Activated CD4-positive, alpha-beta T cell treated with anti-CD3 and anti-CD28 coated beads, Interleukin-2, Interleukin-4, amounts not matched to agents 100 ng/mL and 50 ng/mL, durations not matched to agents 16 hours and 8 hours (primary cell): ENCODE measurements around the gene SCD.
A peak's percentile ranks its signal among the peaks of the same experiment; 100 is the strongest.

Experiments
- DNase-seq: peaks from one replicate; pipeline ENCODE4 v3.0.0-alpha.2; 2020; ENCODE audit warnings: low spot score

Gene SCD

DNA sequence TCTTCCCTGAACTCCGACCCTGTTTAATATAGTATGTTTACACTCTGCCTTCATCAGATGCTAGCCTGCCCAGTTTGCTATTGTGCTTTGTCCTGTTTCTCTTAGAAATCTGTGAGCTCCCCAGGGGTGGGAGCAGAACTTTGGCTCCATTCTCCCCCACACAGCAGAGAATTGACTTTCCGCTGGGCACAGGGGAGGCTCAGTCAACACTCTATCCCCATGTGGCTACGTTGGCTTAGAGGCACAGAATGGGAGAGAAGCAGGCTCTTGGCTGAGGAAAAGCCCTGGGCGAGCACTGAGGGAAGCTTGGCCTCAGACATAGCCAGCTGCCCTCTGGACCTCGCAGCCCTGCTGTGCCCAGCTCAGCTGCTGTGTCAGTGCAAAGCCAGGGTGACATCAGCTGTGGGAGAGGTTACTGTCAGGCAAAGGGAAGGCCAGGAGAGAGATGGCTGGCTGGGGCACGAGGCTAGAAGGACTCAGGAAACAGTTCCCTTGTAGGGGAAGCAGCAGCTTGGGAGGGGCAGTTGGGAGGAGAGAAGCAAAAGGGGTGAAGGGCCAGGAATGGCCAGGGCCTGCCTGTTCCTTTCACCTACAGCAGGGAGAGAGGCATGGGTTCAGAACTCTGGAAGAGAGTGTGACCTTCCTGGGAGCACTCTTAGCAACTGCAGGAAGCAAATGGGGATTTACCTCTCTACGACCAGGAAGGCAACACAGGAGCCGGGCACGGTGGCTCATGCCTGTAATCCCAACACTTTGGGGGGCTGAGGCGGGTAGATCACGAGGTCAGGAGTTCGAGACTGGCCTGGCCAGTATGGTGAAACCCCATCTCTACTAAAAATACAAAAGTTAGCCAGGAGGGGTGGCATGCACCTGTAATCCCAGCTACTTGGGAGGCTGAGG, 5.8 kb upstream of the SCD start:
- no peak for DNase-seq

DNA sequence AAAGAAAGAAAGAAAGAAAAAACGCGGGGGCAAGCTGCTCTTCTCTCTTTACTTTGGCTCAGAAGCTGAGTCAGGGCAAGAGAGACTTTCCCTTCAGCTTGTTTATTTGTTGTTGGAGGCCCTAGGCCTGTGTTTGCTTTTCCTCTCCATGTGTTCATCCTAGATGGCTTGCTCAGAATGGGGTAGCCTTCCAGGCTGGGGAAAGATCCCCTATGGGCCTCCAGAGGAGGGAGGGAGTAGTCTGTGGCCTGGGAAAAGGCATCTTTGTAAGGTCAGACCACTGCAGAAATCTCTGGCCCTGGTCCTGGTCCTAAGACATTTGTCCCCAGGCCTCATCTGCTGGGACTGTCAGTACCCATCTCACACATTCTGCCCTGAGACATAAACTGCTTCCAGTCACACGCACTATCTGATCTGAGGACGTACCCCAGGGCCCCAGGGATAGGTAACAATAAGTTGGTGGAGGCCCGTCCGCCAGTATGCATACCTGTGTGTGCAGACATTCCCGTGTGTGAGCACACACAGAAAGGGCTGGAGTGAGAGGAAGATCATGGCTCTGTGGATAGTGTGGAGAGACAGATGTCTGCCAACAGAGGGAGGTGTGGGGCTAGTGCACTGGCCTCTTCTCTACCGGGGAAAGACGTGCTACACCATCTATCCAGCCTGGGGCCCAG, 4.9 kb upstream of the SCD start:
- DNase-seq = peak; percentile 42

DNA sequence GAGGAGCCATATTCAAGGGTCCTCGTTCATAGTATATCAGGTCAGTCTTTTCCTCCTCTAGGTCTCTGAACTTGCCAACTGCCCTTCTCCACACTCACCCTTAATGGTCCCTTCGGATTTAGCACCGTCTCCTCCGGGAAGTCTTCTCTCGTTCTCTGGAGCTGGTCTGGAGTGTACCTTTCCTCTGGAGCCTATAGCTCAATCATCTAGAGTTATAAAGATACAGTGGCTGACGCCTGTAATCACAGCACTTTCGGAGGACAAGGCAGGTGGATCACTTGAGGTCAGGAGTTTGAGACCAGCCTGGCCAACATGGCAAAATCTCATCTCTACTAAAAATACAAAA, 4.4 kb upstream of the SCD start:
- DNase-seq = no peak

DNA sequence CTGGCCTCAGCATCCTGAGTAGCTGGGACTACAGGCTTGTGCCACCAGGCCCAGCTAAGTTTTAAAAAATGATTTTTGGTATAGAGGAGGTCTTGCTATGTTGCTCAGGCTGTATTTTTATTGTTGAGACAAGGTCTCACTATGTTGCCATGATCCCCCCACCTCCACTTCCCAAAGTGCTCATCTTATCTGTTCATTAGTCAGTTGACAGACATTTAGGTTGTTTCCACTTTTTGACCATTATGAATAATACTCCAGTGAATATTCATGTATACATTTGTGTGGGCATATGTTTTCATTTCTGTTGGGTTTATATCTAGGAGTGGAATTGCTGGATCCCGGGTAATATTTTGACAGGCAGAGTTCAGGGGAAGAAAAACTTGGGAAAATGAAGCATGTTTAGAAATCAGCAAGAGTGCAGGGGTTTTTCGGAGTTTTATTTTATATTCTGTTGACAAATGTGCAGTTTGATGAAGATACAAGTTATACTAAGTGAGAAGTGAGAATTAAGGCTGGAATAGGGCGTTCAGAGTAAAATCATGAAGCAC, 2.7 kb upstream of the SCD start:
- no peak for DNase-seq

DNA sequence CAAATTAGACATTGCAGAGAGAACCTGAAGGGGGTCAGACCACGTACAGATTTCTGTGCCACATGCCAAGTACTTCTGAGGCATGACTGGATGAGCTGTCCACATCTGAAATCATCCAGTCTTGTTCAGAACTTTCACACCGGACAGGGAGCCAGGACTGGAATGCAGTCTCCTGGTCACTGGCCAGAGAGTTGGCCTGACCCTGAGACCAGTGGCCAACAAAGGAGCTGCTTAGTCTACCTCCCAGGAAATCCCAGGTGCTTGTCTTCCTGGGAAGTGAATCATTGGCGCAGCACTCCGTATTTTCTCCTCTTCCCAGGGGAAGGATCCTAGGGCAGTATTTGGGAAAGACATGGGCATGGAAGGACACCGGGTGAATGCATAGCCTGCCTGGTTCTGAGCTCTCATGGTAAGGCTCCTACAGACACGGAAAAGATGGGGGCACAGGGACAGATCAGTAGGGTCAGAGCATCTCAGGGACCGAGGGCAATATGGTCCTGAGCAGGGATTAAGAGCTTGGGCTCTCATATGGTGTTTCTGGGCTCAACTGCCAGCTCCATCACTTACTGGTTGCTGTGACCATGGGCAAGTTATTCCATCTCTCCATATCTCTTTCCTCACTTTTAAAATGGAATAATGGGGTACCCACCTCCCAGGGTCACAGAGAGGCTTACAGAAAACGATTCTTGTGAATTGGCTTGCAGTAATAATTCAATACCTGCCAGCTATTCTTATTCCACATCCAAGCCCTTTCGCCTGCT, 1.3 kb upstream of the SCD start:
- no peak for DNase-seq

DNA sequence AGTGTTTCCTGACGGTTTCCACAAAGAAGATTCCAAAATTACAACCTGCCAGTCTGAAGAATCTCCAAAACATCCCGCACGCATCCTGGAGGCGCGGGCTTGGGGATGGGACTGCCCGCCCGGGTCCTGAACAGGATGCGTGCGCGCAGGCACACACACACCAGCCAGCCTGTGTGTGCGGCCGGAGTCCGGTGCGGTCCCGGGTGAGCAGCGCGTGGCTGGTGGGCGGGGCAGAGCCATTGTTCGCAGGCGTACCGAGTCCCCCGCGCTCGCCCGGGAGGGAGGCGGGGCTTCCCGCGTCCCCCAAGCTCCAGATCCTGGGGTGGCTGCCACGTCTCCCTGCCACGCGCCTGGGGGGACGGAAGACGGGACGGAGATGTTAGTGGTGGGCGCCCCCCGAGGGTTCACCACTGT, 675 bp upstream of the SCD start:
- peak; percentile 84 for DNase-seq

DNA sequence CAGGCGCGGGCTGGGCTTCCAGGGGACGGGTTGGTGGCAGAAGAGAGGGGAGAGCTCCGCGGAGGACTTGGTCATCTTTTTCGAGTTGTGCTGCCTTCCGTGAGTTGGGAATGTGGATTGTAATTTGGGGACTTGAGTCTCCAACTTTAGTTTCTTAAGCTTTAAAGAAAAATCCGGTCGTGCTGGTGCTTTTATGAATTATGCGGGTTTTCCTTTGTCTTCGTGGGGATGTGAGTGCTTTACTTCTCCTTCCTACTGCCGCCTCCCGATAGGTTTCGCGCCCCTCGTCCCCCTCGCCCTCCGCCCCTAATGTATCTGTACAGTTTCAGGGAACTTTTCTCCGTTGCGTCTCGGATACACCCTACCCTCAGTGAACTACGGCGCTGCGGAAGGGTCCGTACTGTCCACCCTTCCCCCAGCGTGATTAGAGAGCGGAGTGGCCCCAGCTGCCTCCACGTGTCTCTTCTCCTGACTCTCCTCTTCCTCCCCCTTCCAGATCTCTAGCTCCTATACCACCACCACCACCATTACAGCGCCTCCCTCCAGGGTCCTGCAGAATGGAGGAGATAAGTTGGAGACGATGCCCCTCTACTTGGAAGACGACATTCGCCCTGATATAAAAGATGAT, 649 bp downstream of the SCD start:
- no peak for DNase-seq

DNA sequence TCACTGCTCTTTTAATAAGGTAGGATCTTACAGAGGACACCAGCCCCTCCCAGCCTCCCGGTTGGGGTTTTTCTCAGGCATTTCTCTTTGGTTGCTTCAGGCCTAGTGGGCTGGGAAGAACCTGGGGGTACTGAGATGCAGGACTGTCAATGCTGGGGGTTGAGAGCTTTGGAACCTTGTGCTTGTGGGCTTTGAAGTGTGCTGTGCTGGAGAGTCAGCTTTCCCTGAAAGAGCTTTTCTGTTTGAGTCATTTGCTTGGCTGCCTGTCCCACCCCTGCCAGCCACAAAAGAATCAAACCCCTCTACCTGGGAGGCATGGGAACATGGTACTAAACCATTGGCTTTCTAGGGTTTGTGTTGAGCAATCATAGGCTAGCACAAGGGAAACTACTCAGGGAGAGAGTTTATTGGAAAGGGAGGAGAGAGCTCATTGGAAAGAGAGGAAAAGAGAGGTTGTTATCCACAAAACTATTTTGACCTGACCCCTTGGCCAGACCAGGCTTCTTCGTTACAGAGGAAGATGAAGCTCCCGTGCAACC, 1.4 kb downstream of the SCD start:
- DNase-seq = no peak

DNA sequence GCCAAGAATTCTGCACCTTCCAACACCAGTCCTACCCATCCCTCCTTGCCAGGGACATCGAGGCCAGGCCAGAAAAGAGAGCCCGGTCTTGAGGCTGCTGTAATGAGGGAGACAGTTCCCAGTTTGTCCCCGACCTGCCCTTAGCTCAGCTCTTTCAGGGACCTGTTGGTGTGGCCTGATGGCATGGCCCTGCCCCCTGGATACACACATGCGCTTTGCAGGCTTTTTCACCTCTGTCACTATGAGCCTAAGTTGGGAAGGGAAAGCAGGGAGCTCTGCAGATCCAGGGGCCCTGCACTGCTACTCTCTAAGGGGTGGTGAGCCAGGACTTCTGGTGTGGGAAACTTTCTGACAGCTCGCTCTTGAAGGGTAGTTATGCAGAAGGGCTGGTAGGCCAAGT, 2.1 kb downstream of the SCD start:
- DNase-seq = no peak

DNA sequence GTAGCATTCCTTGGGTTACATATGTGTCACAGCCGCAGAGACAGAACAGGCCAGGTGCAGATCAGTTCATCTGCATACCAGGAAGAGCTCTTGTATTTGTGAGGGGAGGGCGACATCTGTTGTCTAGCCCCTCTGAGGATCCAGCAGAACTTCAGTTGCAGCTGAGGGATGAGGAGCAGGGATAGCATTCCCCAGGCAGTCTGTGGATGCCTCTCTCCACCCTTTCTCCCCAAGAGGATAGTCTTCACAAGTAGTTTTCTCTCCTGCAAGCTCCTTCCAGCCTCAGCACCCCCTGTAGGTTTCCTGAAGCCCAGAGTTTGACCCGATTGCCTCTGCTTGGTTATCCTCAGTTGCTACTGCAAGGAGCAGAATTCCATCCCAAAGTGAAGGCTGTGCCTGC, 2.6 kb downstream of the SCD start:
- DNase-seq = no peak

DNA sequence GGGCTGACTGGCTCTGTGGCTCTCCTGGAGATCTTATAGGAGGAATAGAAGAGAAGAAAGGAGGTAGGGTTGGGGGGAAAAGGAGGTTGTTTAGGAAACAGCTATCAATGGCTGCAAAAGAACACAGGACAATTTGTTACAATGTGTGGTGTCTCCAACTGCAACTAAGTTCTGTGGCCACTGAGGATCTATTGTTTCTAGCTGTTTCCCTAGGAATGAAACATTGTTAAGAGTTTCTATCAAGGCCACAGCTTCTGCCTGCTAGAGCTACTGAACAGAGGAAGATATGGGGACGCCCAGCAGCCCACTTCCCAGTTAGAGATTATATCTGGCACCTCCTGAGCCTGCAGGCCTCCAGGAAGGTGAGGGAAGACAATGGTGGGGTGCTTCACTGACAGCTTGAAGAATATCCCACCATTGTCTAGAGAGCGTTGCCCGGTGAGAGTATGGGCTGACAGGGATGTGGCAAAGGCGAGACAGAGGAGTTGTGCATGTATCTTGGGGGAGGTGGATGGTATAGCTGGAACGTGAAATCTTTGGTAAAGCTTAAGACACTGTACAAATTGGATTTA, 4.0 kb downstream of the SCD start:
- no peak for DNase-seq

DNA sequence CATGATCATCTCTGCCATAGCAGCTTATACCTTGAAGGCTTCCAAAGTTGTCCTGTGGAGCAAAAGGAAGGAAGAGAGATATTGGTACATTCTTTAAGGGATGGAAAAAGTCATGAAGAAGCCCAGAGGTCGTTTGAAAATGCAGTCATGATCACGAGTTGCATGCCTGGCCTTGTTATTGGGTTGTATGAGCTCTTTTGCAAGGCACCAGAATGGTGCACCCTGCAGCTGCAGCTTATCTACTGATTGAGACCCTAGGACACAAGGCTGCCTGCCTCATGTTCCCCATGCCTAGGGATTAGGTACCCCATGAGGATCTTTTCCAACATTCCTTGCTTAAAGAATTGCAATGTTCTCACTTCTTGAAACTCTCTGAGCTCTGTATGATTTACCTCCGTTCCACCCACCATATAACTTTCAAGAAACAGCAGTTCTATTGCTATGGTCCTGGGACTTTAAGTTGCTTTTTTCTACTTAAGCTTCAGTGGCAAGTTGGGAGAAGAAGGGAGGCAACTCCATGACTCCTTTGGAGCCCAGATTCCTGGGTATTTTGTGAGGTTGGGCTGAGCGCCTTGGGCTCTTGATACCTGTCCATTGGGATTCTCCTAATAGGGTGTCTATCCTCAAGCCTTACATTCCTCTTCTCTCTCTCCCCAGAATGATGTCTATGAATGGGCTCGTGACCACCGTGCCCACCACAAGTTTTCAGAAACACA, 6.9 kb downstream of the SCD start:
- no peak for DNase-seq

DNA sequence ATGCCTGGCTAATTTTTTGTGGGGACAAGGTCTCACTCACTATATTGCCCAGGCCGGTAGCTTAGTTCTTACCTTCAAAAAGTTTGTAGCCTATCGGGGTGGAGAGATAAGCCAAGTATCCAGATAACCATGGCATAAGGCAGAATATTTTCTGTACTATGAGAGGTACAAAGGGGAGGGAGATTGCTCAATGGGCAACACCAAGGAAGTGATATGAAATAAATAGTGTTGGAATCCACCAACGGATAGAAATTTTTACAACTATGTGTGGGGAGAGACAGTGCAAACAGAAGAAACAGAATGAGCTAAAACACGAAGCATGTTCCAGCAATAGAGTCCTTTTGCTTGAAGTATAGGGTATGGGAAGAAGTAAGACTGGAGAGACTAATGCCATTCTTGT, 8.1 kb downstream of the SCD start:
- no peak for DNase-seq

DNA sequence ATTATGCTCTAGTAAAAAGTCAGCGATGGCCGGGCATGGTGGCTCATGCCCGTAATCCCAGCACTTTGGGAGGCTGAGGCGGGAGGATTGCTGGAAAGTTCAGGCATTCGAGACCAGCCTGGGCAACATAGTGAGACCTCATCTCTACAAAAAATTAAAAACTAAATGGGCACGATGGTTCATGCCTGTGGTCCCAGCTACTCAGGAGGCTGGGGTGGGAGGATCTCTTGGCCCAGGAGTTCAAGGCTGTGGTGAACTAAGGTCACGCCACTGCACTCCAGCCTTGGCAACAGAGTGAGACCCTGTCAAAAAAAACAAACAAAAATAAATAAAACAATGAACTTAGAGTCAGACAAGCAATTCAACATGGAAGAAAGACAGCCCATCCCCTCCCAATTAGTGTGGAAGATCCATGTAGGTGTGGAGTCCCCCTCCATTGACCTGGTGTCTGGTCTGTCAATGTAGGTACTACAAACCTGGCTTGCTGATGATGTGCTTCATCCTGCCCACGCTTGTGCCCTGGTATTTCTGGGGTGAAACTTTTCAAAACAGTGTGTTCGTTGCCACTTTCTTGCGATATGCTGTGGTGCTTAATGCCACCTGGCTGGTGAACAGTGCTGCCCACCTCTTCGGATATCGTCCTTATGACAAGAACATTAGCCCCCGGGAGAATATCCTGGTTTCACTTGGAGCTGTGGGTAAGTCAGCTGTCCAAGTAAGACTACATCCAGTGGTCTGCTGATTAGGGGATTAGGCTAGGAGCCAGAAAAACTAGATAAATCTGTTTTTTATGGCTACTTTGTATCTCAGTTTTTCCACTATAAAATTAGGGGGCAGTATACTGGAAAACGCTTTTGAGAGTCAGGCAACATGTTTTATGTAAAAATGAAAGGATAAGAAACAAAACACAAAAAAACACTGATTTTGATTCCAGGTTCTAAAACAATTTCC, 9.3 kb downstream of the SCD start:
- no peak for DNase-seq

DNA sequence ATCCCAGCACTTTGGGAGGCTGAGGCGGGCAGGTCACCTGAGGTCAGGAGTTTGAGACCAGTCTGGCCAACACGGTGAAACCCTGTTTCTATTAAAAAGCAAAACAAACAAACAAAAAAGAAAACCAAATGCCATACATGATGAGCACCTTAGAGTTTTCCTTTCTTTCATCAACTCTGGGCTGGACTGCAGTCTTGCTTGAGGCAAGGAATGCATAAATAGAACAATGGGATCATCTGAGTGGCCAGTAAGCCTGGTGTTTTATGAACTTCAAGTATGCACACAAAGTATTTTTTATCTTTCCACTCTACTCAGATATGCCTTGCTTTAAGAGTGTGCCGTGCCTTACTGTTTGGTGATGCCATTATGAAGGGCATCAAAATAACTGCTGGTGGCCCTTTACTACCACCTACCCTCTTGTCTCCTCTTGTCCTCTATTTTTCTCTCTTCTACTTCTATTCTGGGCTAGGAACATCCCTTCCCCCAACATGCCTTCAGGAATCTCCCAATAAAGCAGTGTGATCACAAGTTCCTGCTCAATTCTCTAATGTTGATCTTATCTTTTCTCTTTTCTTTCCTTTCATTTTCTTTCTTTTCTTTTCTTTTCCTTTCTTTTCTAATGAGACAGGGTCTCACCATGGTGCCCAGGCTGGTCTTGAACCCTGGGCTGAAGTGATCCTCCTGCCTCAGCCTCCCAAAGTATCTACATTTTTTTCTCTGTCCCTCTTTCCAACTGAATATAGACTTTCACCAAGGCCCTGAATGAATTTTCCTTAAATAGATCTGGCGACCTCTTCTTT, 10.2 kb downstream of the SCD start:
- no peak for DNase-seq

DNA sequence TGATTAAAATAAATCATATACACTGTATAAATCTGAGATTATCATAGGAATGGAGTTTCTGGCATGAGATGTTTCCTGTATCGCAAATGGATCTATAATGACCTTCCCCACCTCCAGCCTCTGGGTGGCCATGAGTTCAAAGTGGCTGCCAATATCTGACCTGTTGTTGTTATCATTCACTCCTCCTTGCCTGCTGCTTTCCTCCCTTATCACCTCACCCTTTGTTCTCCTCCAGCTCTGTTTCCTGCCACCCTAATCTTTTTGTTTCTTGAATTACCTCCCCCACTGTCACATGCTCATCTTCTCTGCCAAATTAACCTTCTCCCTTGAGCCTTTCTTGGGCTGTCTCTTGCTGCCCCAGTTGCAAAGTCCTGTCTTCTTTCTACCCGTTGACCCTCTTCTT, 12.0 kb downstream of the SCD start:
- no peak for DNase-seq

DNA sequence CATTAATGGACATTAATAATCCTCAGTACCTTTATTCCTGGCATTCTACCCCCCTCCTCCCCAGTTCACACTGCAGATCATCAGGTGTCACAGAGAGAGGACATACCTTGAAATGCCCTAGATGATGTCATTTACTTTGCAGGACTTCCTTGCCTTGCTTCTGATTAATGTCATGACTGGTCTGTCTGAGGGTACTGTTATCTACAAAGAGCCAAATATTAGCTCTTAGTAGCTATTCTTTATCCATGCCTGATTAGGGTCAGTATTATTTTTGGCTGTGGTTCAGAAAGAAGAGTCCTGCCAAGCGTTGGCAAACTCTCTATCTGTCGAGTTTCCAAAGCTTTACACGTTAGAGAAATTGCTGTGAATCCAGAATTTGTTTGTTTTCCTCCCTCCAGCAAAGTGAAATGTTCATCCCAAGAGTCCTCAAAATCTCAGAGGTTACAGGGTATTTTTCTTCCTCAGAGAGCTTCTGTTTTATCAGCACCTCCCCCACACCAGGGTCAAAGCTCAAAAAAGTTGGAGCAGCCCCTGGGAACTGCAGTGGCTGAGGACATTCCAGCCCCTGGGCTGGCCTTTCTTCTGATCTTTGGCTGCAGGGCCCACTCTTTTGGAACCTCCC, 12.6 kb downstream of the SCD start:
- DNase-seq = no peak

DNA sequence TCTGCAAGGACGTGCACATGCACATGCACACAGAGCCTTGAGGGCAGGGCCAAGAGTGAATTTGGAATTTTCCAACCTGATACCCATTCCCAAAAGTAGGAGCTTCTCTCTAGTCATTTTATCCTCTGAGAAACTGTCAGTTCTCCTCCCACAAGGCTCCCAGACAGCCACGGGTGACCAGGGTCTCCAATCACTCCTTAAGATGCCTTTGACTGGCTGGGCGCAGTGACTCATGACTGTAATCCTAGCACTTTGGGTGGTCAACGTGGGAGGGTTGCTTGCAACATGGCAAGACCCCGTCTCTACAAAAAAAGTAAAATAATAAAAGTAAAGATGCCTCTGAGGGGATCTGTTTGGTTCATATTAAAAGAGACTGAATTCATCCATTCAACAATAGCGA, 13.2 kb downstream of the SCD start:
- DNase-seq = no peak
